GM18858 (cell line): ENCODE data around the gene PPM1G.

Experiments
- ATAC-seq: cut with Tn5 transposase; IDR thresholded peaks from one replicate; pipeline ENCODE4 v1.9.1; 2021; ENCODE audit not compliant: unreplicated experiment

PPM1G gene

GRCh38 chr2:27416151-27416550, 6.8 kb upstream of the PPM1G start:
- no peak for ATAC-seq

GRCh38 chr2:27412419-27413152, 3.2 kb upstream of the PPM1G start:
- ATAC-seq: no peak

- ATAC-seq: peak; percentile 10
Measured at GRCh38 chr2:27408601-27409320, 630 bp downstream of the PPM1G start.

GRCh38 chr2:27407798-27408491, 1.4 kb downstream of the PPM1G start:
- ATAC-seq: no peak

GRCh38 chr2:27400348-27401135, 8.8 kb downstream of the PPM1G start:
- no peak for ATAC-seq

- ATAC-seq: no peak
Measured at GRCh38 chr2:27398962-27399361, 10.4 kb downstream of the PPM1G start.

GRCh38 chr2:27393225-27393624, 16.2 kb downstream of the PPM1G start:
- no peak for ATAC-seq

- no peak for ATAC-seq
Measured at GRCh38 chr2:27390822-27391679, 18.3 kb downstream of the PPM1G start.

GRCh38 chr2:27381577-27382181, 27.7 kb downstream of the PPM1G start:
- ATAC-seq: no peak

GRCh38 chr2:27380626-27381545, 28.5 kb downstream of the PPM1G start, which contains the start of gene ZNF513:
Gene ZNF513 (minus strand): TSS chr2:27380734. CDS start chr2:27380526, 208 bp downstream.
- peak; percentile 65 for ATAC-seq

- ATAC-seq: peak; percentile 24
Measured at GRCh38 chr2:27379836-27380625, 29.4 kb downstream of the PPM1G start.

GRCh38 chr2:27379383-27379835, 30.0 kb downstream of the PPM1G start:
- ATAC-seq: no peak

- no peak for ATAC-seq
Measured at GRCh38 chr2:27378809-27379290, 30.5 kb downstream of the PPM1G start.

- ATAC-seq: no peak
Measured at GRCh38 chr2:27378096-27378808, 31.1 kb downstream of the PPM1G start.

- ATAC-seq: no peak
Measured at GRCh38 chr2:27377618-27378095, 31.7 kb downstream of the PPM1G start.

GRCh38 chr2:27376866-27377617, 32.3 kb downstream of the PPM1G start:
- no peak for ATAC-seq
